K562 (cell line): ENCODE measurements around the gene RSPRY1. TPM values are rescaled to one million over a fixed set of nuclear protein-coding genes. Genes with fewer than 3 reads are reported as not detected.

ENCODE experiments used
- BACH1 ChIP-seq: fragments of 200-800 bp; sonication (Bioruptor generic); IDR thresholded peaks from 2 replicates; pipeline ENCODE4 v1.6.1; 2016; ENCODE audit warnings: missing genetic modification characterization, missing compliant biosample characterization
- CBFA2T2 ChIP-seq: fragments of 450-650 bp; conservative IDR thresholded peaks from 2 replicates; pipeline ENCODE4 v1.6.1; 2017; ENCODE audit warnings: mild to moderate bottlenecking
- CREM ChIP-seq: IDR thresholded peaks from 2 replicates; pipeline ENCODE4 v1.6.1; 2014; ENCODE audit warnings: antibody characterized with exemption, low read depth
- FOSL1 ChIP-seq: fragments of 200-800 bp; sonication (Bioruptor generic); conservative IDR thresholded peaks from 2 replicates; pipeline ENCODE4 v1.6.1; 2016; ENCODE audit warnings: missing genetic modification characterization, missing compliant biosample characterization
- GATA2 ChIP-seq: sonication (generic); formaldehyde crosslinking; IDR thresholded peaks from 2 replicates; pipeline ENCODE4 v1.4.0; 2020; ENCODE audit warnings: mild to moderate bottlenecking, missing genetic modification reagents
- HDAC1 ChIP-seq, 2 experiments: fragments of 450-650 bp; IDR thresholded peaks; 2 replicates each; pipeline ENCODE4 v1.6.1; 2016 to 2017; ENCODE audit warnings: inconsistent platforms in 1 of 2, mild to moderate bottlenecking in 1 of 2, moderate library complexity in 1 of 2
- HIVEP1 ChIP-seq: fragments of 250-450 bp; sonication (Bioruptor Pico); IDR thresholded peaks from 2 replicates; pipeline ENCODE4 v1.4.0; 2020; ENCODE audit warnings: mild to moderate bottlenecking
- KDM5B ChIP-seq: fragments of 200-600 bp; sonication (generic); IDR thresholded peaks from 2 replicates; pipeline ENCODE4 v1.6.1; 2012; ENCODE audit warnings: low read depth, mild to moderate bottlenecking, moderate library complexity, low read length, control low read depth, inconsistent platforms; ENCODE audit not compliant: insufficient replicate concordance
- KLF16 ChIP-seq: IDR thresholded peaks from 2 replicates; pipeline ENCODE4 v1.6.1; 2016; ENCODE audit warnings: antibody characterized with exemption
- KLF6 ChIP-seq: fragments of 250-450 bp; sonication (Bioruptor Pico); IDR thresholded peaks from 2 replicates; pipeline ENCODE4 v1.4.0; 2020; ENCODE audit warnings: mild to moderate bottlenecking, moderate library complexity, borderline replicate concordance
- MEF2D ChIP-seq: conservative IDR thresholded peaks from 2 replicates; pipeline ENCODE4 v1.6.1; 2016; ENCODE audit warnings: low read depth, missing genetic modification characterization, missing compliant biosample characterization
- MYC ChIP-seq, 2 experiments: fragments of 250-450 bp in 1 of 2; sonication (Bioruptor Pico) in 1 of 2; IDR thresholded peaks; 2 replicates each; pipeline versions ENCODE4 v1.5.1 to v1.6.1; 2012 to 2021; ENCODE audit warnings: low read depth in 2 of 2, borderline replicate concordance in 1 of 2, improper control_type of control experiment in 1 of 2, low read length in 1 of 2, mild to moderate bottlenecking in 1 of 2, moderate library complexity in 1 of 2
- PCBP1 ChIP-seq: fragments of 200-400 bp; formaldehyde crosslinking; IDR thresholded peaks from 2 replicates; pipeline ENCODE4 v1.6.1; 2018; ENCODE audit warnings: mild to moderate bottlenecking, low read depth, low read length; ENCODE audit not compliant: poor library complexity, severe bottlenecking
- TFAM ChIP-seq: fragments of 250-450 bp; sonication (Bioruptor Pico); conservative IDR thresholded peaks from 2 replicates; pipeline ENCODE4 v1.5.0; 2021; ENCODE audit warnings: mild to moderate bottlenecking, moderate library complexity
- TGIF2 ChIP-seq: sonication (generic); formaldehyde crosslinking; IDR thresholded peaks from 2 replicates; pipeline ENCODE4 v1.8.1; 2022; ENCODE audit warnings: mild to moderate bottlenecking, missing genetic modification reagents, moderate library complexity
- TSC22D4 ChIP-seq: fragments of 450-650 bp; IDR thresholded peaks from 2 replicates; pipeline ENCODE4 v1.6.1; 2016; ENCODE audit warnings: missing genetic modification characterization, missing biosample characterization, control low read depth
- YBX1 ChIP-seq: fragments of 450-650 bp; IDR thresholded peaks from 2 replicates; pipeline ENCODE4 v1.7.1; 2016; ENCODE audit warnings: mild to moderate bottlenecking
- ZNF239 ChIP-seq: fragments of 250-450 bp; sonication (Bioruptor Pico); IDR thresholded peaks from 2 replicates; pipeline ENCODE4 v1.4.0; 2020; ENCODE audit warnings: mild to moderate bottlenecking
- ZNF3 ChIP-seq: fragments of 250-450 bp; sonication (Bioruptor Pico); IDR thresholded peaks from 2 replicates; pipeline ENCODE4 v1.5.0; 2021; ENCODE audit warnings: mild to moderate bottlenecking, moderate library complexity
- ZNF431 ChIP-seq: sonication (generic); formaldehyde crosslinking; IDR thresholded peaks from 2 replicates; pipeline ENCODE4 v1.8.0; 2022; ENCODE audit warnings: mild to moderate bottlenecking, missing genetic modification reagents
- ZNF76 ChIP-seq: fragments of 250-450 bp; sonication (Bioruptor Pico); IDR thresholded peaks from 2 replicates; pipeline ENCODE4 v1.4.0; 2020; ENCODE audit warnings: mild to moderate bottlenecking, moderate library complexity, borderline replicate concordance
- ZNF766 ChIP-seq: fragments of 200-800 bp; sonication (Bioruptor generic); conservative IDR thresholded peaks from 2 replicates; pipeline ENCODE4 v1.6.1; 2016; ENCODE audit warnings: missing genetic modification characterization, missing compliant biosample characterization
- ZSCAN32 ChIP-seq: fragments of 450-650 bp; formaldehyde crosslinking; IDR thresholded peaks from 2 replicates; pipeline ENCODE4 v1.4.0; 2020; ENCODE audit warnings: mild to moderate bottlenecking, moderate library complexity
- polyA plus RNA-seq, 8 experiments: library from polyadenylated mRNA; depleted of rRNA in 4 of 8; stranded (reverse) in 5 of 8; unstranded in 3 of 8; fragments of >200 nt; fragmentation: Nextera tagmentation in 2 of 8; fragmentation: Illumina TruSeq in 1 of 8; extraction: Ambion mirVana in 2 of 8; extraction: Trizol in 1 of 8; gene quantifications; 2 replicates each; pipeline versions ENCODE4 v1.2.1 to v1.2.3, GENCODE V29; 2011 to 2014; ENCODE audit warnings: inconsistent platforms in 1 of 8, missing spikeins in 1 of 8
- total RNA-seq, 7 experiments: library from RNA; depleted of rRNA in 6 of 7; stranded (reverse); fragments of >200 nt in 6 of 7; fragmentation: Illumina TruSeq in 2 of 7; extraction: Trizol in 2 of 7; gene quantifications; 2 replicates each; pipeline versions ENCODE4 v1.2.1 to v1.2.3, GENCODE V29; 2011 to 2021; ENCODE audit warnings: low replicate concordance in 1 of 7
- TF ChIP-seq, protein P1 (sequence below): fragments of 250-450 bp; sonication (Bioruptor Pico); IDR thresholded peaks from 2 replicates; pipeline ENCODE4 v1.5.0; 2020; ENCODE audit warnings: mild to moderate bottlenecking
- TF ChIP-seq, protein P2 (sequence below): fragments of 250-450 bp; sonication (Bioruptor Pico); IDR thresholded peaks from 2 replicates; pipeline ENCODE4 v1.9.0; 2021; ENCODE audit warnings: mild to moderate bottlenecking, inconsistent platforms

The RSPRY1 gene
- total and polyA plus RNA-seq, 9 of the 15 experiments (the other 6 are each of a cell fraction or from before 2014, with no cell fraction given): 10.2 to 27.8 (median 20.8) TPM

DNA sequence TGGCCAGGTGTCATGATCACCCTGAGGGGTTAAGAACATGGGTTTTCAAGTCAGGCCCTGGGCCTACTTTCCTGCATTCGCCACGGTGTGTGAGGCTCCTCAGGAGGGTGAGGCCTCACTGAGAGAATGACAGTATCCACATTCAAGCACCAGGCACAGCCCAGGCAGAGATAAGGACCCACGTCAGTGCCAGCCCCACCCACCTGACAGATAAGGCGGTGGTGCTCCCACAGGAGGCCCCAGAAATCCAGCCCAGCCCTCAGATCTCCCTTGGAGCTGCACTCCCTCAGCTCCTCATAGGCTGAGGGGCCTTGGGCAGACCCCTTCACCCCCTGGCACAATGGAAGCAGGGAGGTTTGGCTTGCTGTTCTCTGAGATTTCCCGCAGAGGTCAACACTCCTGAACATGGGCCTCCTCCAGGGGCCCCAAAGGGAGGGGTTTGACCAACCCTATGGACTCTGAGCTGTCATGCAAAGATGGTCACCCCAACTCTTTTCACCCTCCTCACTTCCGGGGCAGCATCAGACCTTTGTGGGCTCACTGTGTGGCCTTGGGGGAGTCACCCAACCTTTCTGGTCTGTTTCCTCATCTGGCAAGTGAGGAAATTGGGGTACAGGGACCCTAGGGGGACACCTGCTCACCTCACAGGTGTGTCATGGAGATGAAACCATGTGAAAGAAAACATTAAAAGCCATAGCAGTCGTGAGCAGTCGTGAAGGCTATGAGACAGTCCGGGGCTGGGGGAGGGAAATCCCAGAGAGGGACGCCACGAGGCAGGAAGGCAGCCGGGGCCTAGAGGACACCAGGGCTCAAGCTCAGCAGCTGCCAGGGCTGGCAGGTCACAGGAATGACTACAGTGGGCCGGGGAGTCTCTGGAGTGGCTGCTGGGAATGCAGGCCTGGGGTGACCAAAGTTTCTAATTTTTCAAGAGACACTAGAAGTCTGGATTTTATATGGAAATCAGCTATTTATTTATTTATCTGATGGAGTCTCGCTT, 83.0 kb downstream of the RSPRY1 start (continued):
- TF ChIP-seq FOSL1 (tag): peak; percentile 54
- TF ChIP-seq CBFA2T2: peak; percentile 17; the same call in 1 of the 2 replicates
- peak; percentile 16; the same call in 1 of the 2 replicates for TF ChIP-seq ZNF239 (CRISPR knock-in tag)
- TF ChIP-seq TFAM: no peak
- no peak; the same call in 1 of the 2 replicates for TF ChIP-seq BACH1 (tag)
- no peak for TF ChIP-seq ZNF3 (CRISPR knock-in tag)
- no peak for TF ChIP-seq MEF2D (tag)
- TF ChIP-seq, protein P1, sequence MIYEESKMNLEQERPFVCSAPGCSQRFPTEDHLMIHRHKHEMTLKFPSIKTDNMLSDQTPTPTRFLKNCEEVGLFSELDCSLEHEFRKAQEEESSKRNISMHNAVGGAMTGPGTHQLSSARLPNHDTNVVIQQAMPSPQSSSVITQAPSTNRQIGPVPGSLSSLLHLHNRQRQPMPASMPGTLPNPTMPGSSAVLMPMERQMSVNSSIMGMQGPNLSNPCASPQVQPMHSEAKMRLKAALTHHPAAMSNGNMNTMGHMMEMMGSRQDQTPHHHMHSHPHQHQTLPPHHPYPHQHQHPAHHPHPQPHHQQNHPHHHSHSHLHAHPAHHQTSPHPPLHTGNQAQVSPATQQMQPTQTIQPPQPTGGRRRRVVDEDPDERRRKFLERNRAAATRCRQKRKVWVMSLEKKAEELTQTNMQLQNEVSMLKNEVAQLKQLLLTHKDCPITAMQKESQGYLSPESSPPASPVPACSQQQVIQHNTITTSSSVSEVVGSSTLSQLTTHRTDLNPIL (CRISPR knock-in tag): no peak
- peak in 1 of 2 experiments; percentile 28; a peak in 1 of 4 replicates for TF ChIP-seq HDAC1 (IDR thresholded peaks at IDR 0.05)
- TF ChIP-seq KLF16: no peak
- TF ChIP-seq, protein P2, sequence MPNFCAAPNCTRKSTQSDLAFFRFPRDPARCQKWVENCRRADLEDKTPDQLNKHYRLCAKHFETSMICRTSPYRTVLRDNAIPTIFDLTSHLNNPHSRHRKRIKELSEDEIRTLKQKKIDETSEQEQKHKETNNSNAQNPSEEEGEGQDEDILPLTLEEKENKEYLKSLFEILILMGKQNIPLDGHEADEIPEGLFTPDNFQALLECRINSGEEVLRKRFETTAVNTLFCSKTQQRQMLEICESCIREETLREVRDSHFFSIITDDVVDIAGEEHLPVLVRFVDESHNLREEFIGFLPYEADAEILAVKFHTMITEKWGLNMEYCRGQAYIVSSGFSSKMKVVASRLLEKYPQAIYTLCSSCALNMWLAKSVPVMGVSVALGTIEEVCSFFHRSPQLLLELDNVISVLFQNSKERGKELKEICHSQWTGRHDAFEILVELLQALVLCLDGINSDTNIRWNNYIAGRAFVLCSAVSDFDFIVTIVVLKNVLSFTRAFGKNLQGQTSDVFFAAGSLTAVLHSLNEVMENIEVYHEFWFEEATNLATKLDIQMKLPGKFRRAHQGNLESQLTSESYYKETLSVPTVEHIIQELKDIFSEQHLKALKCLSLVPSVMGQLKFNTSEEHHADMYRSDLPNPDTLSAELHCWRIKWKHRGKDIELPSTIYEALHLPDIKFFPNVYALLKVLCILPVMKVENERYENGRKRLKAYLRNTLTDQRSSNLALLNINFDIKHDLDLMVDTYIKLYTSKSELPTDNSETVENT (CRISPR knock-in tag): no peak
- no peak for TF ChIP-seq TGIF2 (CRISPR knock-in tag)
- no peak for TF ChIP-seq ZNF76 (CRISPR knock-in tag)
- TF ChIP-seq YBX1: no peak
- TF ChIP-seq CREM: peak; percentile 93
- no peak for TF ChIP-seq TSC22D4 (tag)
- peak; percentile 58 for TF ChIP-seq MYC (IDR thresholded peaks at IDR 0.05; ENCODE audit: low read depth, low read length)
- no peak for TF ChIP-seq MYC (CRISPR knock-in tag; IDR thresholded peaks at IDR 0.05; ENCODE audit: borderline replicate concordance, low read depth)
- TF ChIP-seq KLF6: peak; percentile 83; the same call in 1 of the 2 replicates
- peak; percentile 71; the same call in 1 of the 2 replicates for TF ChIP-seq ZNF766
- 0 out of 2 replicates have a peak, but pooled peaks have one; percentile 38 for TF ChIP-seq GATA2
- peak; percentile 3; the same call in 1 of the 2 replicates for TF ChIP-seq ZSCAN32 (CRISPR knock-in tag)
- no peak for TF ChIP-seq HIVEP1
- TF ChIP-seq KDM5B: peak; percentile 77
- no peak for TF ChIP-seq ZNF431 (CRISPR knock-in tag)
- no peak for TF ChIP-seq PCBP1
